Liver (tissue), 9 donors: ENCODE results near the gene MTCH1. TPM values are rescaled to one million over a fixed set of nuclear protein-coding genes. Genes with fewer than 3 reads are reported as not detected.

ENCODE experiments used
- DNase-seq: peaks from one replicate; pipeline ENCODE4 v3.0.0-alpha.2; 2017; ENCODE audit warnings: low spot score
- H3K27ac ChIP-seq, 2 donors: one replicate each; pipeline ENCODE4 v1.7.0; 2013; ENCODE audit warnings: inconsistent platforms in 2 of 2, low read length in 2 of 2, control low read depth in 1 of 2, low read depth in 1 of 2, mild to moderate bottlenecking in 1 of 2
- H3K27me3 ChIP-seq, 4 donors: one replicate each; pipeline versions ENCODE4 v1.6.1 to v1.7.0; 2013; ENCODE audit warnings: low read length in 3 of 4, inconsistent platforms in 1 of 4, mild to moderate bottlenecking in 1 of 4, moderate library complexity in 1 of 4; ENCODE audit not compliant: control insufficient read depth in 4 of 4, insufficient read depth in 4 of 4
- H3K36me3 ChIP-seq, 4 donors: one replicate each; pipeline versions ENCODE4 v1.6.1 to v1.7.0; 2013; ENCODE audit warnings: low read length in 3 of 4, mild to moderate bottlenecking in 3 of 4, low read depth in 1 of 4, moderate library complexity in 1 of 4; ENCODE audit not compliant: control insufficient read depth in 4 of 4, insufficient read depth in 3 of 4
- H3K4me1 ChIP-seq, 4 donors: one replicate each; pipeline versions ENCODE4 v1.6.1 to v1.7.0; 2013; ENCODE audit warnings: low read length in 3 of 4, mild to moderate bottlenecking in 3 of 4, moderate library complexity in 1 of 4; ENCODE audit not compliant: control insufficient read depth in 4 of 4, insufficient read depth in 4 of 4
- H3K4me3 ChIP-seq, 3 donors: one replicate each; pipeline versions ENCODE4 v1.6.1 to v1.7.0; 2013; ENCODE audit warnings: low read length in 3 of 3, control low read depth in 1 of 3, low read depth in 1 of 3, mild to moderate bottlenecking in 1 of 3
- H3K9ac ChIP-seq, 2 donors: one replicate each; pipeline ENCODE4 v1.7.0; 2013; ENCODE audit warnings: low read length in 2 of 2, mild to moderate bottlenecking in 2 of 2, moderate library complexity in 2 of 2, control low read depth in 1 of 2, low read depth in 1 of 2
- H3K9me3 ChIP-seq, 4 donors: one replicate each; pipeline versions ENCODE4 v1.6.1 to v1.7.0; 2013; ENCODE audit warnings: low read length in 3 of 4; ENCODE audit not compliant: control insufficient read depth in 4 of 4
- EGR1 ChIP-seq, 2 donors: IDR thresholded peaks; 2 replicates each; pipeline ENCODE4 v1.6.1; 2016 to 2018; ENCODE audit warnings: antibody characterized with exemption in 2 of 2, low read depth in 2 of 2
- FOXA1 ChIP-seq: IDR thresholded peaks from 2 replicates; pipeline ENCODE4 v1.6.1; 2016; ENCODE audit warnings: antibody characterized with exemption
- FOXA2 ChIP-seq: IDR thresholded peaks from 2 replicates; pipeline ENCODE4 v1.6.1; 2016; ENCODE audit warnings: antibody characterized with exemption
- HNF4A ChIP-seq, 2 donors: conservative IDR thresholded peaks; 2 replicates each; pipeline ENCODE4 v1.6.1; 2016; ENCODE audit warnings: antibody characterized with exemption in 2 of 2, mild to moderate bottlenecking in 2 of 2
- HNF4G ChIP-seq: IDR thresholded peaks from 2 replicates; pipeline ENCODE4 v1.6.1; 2016; ENCODE audit warnings: antibody characterized with exemption
- JUND ChIP-seq, 2 donors: IDR thresholded peaks; 2 replicates each; pipeline ENCODE4 v1.6.1; 2016; ENCODE audit warnings: antibody characterized with exemption in 2 of 2
- MAX ChIP-seq: IDR thresholded peaks from 2 replicates; pipeline ENCODE4 v1.6.1; 2016; ENCODE audit warnings: antibody characterized with exemption
- NR2F2 ChIP-seq: IDR thresholded peaks from 2 replicates; pipeline ENCODE4 v1.6.1; 2016; ENCODE audit warnings: antibody characterized with exemption
- REST ChIP-seq: IDR thresholded peaks from 2 replicates; pipeline ENCODE4 v1.6.1; 2016; ENCODE audit warnings: antibody characterized with exemption, mild to moderate bottlenecking
- RXRA ChIP-seq, 2 donors: IDR thresholded peaks; 2 replicates each; pipeline ENCODE4 v1.6.1; 2017 to 2018; ENCODE audit warnings: antibody characterized with exemption in 2 of 2, mild to moderate bottlenecking in 1 of 2
- SP1 ChIP-seq: IDR thresholded peaks from 2 replicates; pipeline ENCODE4 v1.6.1; 2018; ENCODE audit warnings: antibody characterized with exemption, mild to moderate bottlenecking
- TAF1 ChIP-seq: conservative IDR thresholded peaks from 2 replicates; pipeline ENCODE4 v1.6.1; 2016; ENCODE audit warnings: antibody characterized with exemption, mild to moderate bottlenecking
- YY1 ChIP-seq: IDR thresholded peaks from 2 replicates; pipeline ENCODE4 v1.6.1; 2016; ENCODE audit warnings: antibody characterized with exemption, mild to moderate bottlenecking
- ZBTB33 ChIP-seq: IDR thresholded peaks from 2 replicates; pipeline ENCODE4 v1.6.1; 2016; ENCODE audit warnings: antibody characterized with exemption
- WGBS: extraction: QIAGEN DNeasy Blood & Tissue Kit; methylation state at CpG from one replicate; pipeline ENCODE4 v1.1.7; 2013; 5-methylcytosine and 5-hydroxymethylcytosine counted together
- polyA plus RNA-seq, 2 donors: library from polyadenylated mRNA; stranded (reverse) in 1 of 2; unstranded in 1 of 2; fragments of 200-250 nt in 1 of 2; fragments of >200 nt in 1 of 2; fragmentation: Nextera tagmentation in 1 of 2; extraction: Ambion mirVana in 1 of 2; gene quantifications; one replicate each; pipeline versions ENCODE4 v1.2.1 to v1.2.3, GENCODE V29; 2013 to 2015
- total RNA-seq, 2 donors: library from RNA; depleted of rRNA; stranded (reverse); fragments of >200 nt; gene quantifications; one replicate each; pipeline ENCODE4 v1.2.3, GENCODE V29; 2014
- TF ChIP-seq, protein P1 (sequence below): IDR thresholded peaks from 2 replicates; pipeline ENCODE4 v1.6.1; 2016; ENCODE audit warnings: antibody characterized with exemption
- TF ChIP-seq, protein P2 (sequence below): fragments of 150-350 bp; IDR thresholded peaks from 2 replicates; pipeline ENCODE4 v1.5.1; 2017; ENCODE audit warnings: improper control_type of control experiment, low read depth, low read length; ENCODE audit not compliant: missing input control
- donor health status: healthy.
- donor health status: healthy.
- donor health status: healthy.
- donor health status: healthy.
- donor health status: healthy.

Gene MTCH1
- total and polyA plus RNA-seq, 4 donors, result 61.5 to 79.6 (median 74.1) TPM

- DNase-seq, result no peak
- Histone ChIP-seq H3K36me3 (peaks cover 0 to 3% (median 0%) of the 10 kb centered on the region in 4 donors), H3K27ac (peak overlapping the region; percentile 86 to 97), H3K4me1 (peaks cover 6 to 30% (median 17%) of the 10 kb centered on the region in 4 donors), H3K9me3 (no peaks in the 10 kb centered on the region), H3K27me3 (no peaks in the 10 kb centered on the region), H3K4me3 (peak overlapping the region; percentile 88 to 96 (median 93)), H3K9ac (peak overlapping the region; percentile 77 to 97)
- TF ChIP-seq TAF1 (no peak), SP1 (no peak), NR2F2 (no peak), MAX (no peak), REST (no peak), HNF4A (conservative IDR thresholded peaks at IDR 0.05) (no peak), JUND (IDR thresholded peaks at IDR 0.05) (no peak)
- under 1% methylated on average over 15 of the region's 15 CpGs for WGBS
Measured at GRCh38 chr6:36985417-36985807, 584 bp downstream of the MTCH1 start.

DNA sequence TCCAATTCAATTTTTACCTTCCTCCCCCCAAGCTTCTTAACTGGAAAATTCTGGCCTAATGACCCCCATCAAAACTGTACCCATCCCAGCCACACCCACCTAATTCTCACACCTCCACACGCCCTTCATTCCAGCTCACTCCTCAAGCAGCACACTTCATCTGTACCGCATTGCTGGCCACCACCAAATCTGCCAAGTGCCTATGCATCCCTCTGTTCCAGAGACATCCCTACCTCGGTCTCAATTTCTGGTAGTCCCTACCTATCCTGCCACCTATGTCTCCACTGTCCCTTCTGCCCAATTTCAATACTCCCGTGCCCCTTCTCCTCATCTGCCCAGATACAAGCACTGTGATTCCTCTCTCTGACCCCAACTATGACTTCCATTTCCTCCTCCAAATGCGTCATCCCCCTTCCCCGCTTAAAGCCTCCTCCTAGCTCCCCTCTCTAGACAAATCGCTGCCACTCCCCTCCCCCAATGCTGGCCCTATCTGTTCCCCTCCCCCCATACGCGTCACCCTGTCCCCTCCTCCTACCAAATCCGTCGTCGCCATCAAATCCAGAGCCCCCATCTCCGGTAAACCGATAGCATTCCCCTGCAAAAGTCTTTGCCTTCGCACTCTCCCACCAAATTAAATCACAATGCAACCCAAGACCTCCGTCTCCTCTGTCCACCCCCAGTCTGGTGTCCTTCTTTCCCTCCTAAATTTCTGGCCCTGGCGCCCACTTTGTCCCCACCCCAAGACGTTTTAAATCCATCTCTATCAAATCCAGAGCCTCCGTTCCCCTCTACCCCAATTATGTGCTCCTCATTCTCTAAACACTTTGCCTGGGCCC is 1.2 kb downstream of the MTCH1 start:
- Histone ChIP-seq H3K9me3 (no peaks in the 10 kb centered on the region), H3K27ac (peak overlapping the region; percentile 61 to 97), H3K36me3 (peaks cover 0 to 3% (median 0%) of the 10 kb centered on the region in 4 donors), H3K4me1 (peaks cover 6 to 32% (median 17%) of the 10 kb centered on the region in 4 donors), H3K27me3 (no peaks in the 10 kb centered on the region), H3K4me3 (peak overlapping the region; percentile 88 to 96 (median 93)), H3K9ac (peak overlapping the region; percentile 72 to 77)
- DNase-seq, result no peak
- 14% methylated on average over 19 of the region's 19 CpGs for WGBS
- TF ChIP-seq HNF4G, result no peak
- TF ChIP-seq REST, result no peak
- TF ChIP-seq FOXA1, result no peak
- no peak for TF ChIP-seq FOXA2
- no peak for TF ChIP-seq HNF4A (conservative IDR thresholded peaks at IDR 0.05)
- no peak for TF ChIP-seq MAX
- TF ChIP-seq NR2F2, result no peak
- TF ChIP-seq, protein P1, sequence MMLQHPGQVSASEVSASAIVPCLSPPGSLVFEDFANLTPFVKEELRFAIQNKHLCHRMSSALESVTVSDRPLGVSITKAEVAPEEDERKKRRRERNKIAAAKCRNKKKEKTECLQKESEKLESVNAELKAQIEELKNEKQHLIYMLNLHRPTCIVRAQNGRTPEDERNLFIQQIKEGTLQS, result no peak
- no peak for TF ChIP-seq ZBTB33
- TF ChIP-seq, protein P2, sequence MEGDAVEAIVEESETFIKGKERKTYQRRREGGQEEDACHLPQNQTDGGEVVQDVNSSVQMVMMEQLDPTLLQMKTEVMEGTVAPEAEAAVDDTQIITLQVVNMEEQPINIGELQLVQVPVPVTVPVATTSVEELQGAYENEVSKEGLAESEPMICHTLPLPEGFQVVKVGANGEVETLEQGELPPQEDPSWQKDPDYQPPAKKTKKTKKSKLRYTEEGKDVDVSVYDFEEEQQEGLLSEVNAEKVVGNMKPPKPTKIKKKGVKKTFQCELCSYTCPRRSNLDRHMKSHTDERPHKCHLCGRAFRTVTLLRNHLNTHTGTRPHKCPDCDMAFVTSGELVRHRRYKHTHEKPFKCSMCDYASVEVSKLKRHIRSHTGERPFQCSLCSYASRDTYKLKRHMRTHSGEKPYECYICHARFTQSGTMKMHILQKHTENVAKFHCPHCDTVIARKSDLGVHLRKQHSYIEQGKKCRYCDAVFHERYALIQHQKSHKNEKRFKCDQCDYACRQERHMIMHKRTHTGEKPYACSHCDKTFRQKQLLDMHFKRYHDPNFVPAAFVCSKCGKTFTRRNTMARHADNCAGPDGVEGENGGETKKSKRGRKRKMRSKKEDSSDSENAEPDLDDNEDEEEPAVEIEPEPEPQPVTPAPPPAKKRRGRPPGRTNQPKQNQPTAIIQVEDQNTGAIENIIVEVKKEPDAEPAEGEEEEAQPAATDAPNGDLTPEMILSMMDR, result no peak
- TF ChIP-seq YY1, result no peak
- TF ChIP-seq RXRA (IDR thresholded peaks at IDR 0.05), result no peak
- no peak for TF ChIP-seq TAF1
- TF ChIP-seq EGR1 (IDR thresholded peaks at IDR 0.05; ENCODE audit: low read depth in 2 of 2), result no peak
